HG03575 (cell line): ENCODE data around the gene SAP30BP.
A peak's percentile ranks its signal among the peaks of the same experiment; 100 is the strongest.

ENCODE experiments used
- ATAC-seq: cut with Tn5 transposase; IDR thresholded peaks from one replicate; pipeline ENCODE4 v1.9.1; 2021; ENCODE audit not compliant: unreplicated experiment, insufficient number of reproducible peaks, low FRiP score; ENCODE audit errors: extremely low read depth

Gene SAP30BP

GRCh38 chr17:75643643-75644017 lies 23.5 kb upstream of the SAP30BP start:
- no peak for ATAC-seq

DNA sequence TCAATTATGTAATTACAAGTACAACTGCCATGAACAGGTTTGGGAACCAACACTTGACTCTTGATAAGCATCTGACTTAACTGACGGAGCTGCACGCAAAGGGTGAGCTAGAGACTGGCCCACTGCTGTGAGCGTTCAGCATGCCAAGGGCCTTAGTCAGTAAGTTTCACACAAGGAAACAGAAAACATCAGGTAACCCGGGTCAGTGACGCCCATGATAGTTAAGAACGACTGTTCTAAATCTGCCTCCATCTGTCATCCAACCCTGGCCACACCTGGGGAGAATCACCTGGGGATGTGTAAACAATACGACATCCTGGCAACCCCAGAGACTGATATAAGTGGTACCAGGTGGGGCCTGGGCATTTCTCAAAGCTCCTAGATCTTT lies 21.6 kb upstream of the SAP30BP start:
- ATAC-seq: no peak

DNA sequence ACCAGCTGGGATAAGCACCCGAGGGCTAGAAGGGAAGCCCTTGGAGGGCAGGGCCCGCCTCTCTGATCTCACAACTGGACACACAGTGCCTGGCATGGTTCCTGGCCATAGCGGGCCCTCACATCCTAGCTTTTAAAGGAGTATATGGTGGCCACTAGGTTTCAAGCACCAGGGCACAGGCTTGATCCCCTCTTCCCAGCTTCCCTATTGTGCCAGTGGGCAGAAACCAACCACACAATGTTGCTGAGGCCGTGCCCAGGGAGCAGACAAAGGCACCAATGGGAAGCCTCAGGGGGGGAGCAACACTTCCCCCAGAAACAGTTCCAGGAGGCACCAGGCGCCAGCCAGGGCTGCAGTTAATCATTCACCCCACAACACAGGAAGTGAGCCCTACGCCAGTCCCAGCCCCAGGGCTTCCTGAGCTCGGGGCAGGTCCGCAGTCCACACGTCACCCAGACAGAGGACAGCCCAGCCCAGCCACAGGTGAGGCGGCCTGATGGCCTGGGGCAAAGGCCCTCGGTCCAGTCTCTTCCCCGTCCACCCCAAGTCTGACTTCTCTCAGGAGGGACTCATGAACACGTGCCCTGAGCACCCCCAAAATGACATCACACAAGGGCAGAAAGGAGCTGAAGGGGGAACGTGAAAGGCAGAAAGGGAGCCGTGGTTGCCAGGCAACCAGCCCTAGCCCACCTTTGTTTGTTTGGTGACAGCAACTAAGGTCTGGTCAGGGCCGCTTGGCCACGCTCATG lies 21.1 kb upstream of the SAP30BP start:
- ATAC-seq: no peak

GRCh38 chr17:75646638-75646992 lies 20.5 kb upstream of the SAP30BP start:
- no peak for ATAC-seq

GRCh38 chr17:75647061-75647460 lies 20.1 kb upstream of the SAP30BP start:
- no peak for ATAC-seq

DNA sequence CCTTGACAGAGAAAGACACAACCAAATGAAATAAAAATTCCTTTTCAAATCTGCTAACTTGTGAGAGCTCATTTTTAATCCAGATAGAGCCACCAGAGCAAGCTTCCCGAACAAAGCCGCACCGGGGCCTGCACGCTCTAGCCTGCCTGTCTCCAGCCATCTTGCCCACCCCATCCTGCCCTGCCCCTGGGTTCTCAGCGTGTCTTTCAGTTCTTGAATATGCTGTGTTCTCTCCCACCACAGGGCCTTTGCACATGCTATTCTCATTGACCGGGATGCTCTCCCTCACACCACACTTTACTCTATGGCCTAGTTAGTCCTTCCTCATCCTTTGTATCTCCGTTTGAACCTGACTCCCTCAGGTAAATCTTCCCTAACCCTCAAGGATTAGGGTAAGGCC lies 19.2 kb upstream of the SAP30BP start:
- ATAC-seq: no peak

DNA sequence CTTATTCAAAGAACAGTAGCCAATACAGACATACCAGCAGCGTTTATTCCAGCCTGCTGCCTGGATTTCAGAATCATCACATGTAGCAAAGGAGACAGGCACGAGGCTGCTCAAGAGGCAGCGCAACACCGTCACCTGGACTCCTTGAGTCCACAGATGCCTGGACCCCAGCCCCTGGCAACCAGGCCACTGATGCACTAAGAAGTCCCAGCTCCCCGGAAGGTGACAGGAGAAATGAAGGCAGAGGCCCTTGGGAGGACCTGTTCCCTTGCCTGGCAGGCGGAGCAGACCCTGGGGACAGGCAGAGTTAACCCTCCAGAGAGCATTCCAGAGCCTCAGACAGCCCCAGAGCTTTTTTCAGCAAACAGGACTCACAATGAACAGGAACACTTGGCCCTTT lies 17.5 kb upstream of the SAP30BP start:
- no peak for ATAC-seq

DNA sequence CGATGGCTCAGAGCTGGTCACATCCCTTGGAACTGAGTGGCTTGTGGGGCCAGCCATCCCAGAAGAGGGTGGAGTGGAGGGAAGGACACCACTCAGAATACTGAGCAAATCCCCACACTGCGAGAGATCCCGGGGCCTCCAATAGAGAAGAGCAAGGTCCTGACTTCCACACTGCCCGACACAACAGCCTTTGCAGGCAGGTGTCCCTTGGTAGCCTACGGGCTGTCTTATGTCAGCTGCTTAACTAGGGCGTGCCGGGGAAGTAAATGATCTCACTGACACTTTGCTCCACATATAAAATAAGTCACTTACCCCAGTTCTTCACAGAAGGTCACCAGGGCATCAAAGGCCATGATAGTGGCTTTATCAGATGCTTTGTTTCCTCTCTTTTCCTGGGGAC lies 16.3 kb upstream of the SAP30BP start:
- ATAC-seq: no peak

DNA sequence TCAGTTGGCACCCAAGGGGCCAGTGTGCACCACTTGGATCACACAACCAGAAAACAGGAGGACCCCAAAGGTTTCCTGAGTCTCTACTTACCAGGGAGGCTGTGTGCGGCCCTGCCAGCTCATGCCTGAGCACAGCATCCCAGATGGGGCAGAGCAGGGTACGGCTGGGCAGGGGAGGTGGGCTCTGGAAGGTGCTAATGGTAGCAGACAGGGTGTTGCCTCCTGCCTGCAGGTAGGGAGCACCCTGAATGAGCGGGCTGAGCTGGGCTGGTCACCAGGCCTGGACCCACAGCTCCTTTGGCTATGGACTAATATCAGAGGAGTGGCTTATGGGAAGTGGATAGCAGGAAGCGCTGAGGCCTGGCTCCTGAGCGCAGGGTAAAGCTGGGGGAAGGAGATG lies 14.8 kb upstream of the SAP30BP start:
- ATAC-seq: no peak

GRCh38 chr17:75652934-75653549 lies 14.1 kb upstream of the SAP30BP start:
- no peak for ATAC-seq

- ATAC-seq: no peak
These were observed 13.0 kb upstream of the SAP30BP start for GRCh38 chr17:75654176-75654575.

DNA sequence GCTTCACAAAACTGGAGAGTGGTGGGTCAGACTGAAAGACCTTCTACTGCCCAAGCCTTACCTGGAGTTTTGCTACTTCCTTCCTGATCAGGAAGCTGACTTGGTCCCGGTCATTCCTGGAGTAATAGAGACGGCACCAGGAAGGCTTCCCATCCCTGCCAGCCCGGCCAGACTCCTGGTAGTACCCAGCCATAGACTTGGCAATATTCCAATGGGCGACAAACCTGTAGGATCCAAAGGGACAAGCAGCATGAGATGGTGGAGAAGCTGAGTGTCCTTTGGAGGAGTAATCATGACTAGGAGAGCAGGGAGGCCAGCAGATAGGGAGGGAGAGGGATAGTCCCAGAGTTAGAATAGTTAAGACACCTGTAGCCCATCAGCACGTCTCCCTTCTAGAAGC lies 8.9 kb upstream of the SAP30BP start:
- ATAC-seq: no peak

DNA sequence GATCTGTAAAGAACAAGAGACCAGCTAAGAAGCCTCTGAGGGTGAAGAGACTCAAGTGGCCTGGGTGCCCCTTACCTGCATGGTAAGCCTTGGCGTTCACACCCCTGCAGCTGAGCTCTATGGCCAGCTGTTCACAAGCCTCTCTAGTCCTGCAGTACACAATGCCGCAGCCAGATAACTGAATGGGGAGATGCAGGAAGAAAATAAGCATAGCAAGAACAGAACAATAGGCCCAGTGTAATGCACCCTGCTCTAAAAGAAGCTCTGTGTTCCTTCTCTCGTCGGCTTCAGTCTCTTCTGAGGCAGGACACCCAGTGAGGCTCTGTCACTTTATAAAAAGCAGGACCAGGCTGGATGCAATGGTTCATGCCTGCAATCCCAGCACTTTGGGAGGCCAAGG lies 5.6 kb upstream of the SAP30BP start:
- no peak for ATAC-seq

GRCh38 chr17:75662511-75662910 lies 4.6 kb upstream of the SAP30BP start:
- no peak for ATAC-seq

DNA sequence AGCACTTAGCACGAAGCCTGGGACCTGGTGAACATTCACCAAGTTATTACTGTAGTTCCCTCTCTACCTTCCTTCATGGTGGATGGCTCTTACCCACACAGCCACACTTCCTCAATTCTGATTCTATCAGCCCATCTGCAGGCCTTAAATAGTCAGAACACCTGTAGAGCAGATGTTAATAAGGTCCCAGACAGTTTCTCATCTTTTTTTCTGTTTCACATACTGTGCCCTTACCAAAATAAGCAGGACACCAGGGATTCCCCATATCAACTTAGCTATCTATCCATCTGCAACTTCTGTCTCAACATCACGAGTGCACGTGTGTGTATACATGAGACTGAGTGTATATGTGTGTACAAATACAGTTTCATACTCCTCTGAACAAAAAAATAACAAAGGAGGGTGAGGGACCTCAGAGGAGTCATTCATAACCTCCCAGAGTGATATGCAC lies 3.0 kb upstream of the SAP30BP start:
- ATAC-seq: peak; percentile 52

- ATAC-seq: no peak
These were observed 1.2 kb upstream of the SAP30BP start for GRCh38 chr17:75665981-75666380.

- ATAC-seq: no peak
These were observed 687 bp downstream of the SAP30BP start for GRCh38 chr17:75667825-75668224.

GRCh38 chr17:75668489-75668888 lies 1.4 kb downstream of the SAP30BP start:
- ATAC-seq: no peak

- no peak for ATAC-seq
These were observed 3.7 kb downstream of the SAP30BP start for GRCh38 chr17:75670868-75671267.

DNA sequence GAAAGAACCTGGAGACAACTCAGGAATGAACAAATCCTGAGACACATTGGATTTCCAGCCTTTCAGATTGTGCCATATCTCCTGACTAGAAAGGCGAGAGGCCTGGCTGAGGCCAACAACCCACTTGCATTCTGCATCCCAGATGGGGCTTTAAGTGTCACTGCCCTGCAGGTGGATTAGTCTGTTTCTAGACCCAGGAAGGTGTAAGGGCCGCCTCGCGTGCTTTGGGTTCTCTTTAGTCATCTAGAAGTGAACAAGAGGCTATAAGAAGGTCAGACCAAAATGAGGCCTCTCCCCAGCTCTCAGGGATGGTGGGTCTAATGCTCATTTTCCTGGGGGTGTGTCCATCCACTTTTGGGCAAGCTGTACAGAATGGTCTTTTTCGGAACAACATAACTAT lies 4.9 kb downstream of the SAP30BP start:
- ATAC-seq: no peak

GRCh38 chr17:75673487-75673886 lies 6.3 kb downstream of the SAP30BP start:
- ATAC-seq: no peak
